MM.1S (cell line): ENCODE results near the gene DBN1.

Source experiments
- CTCF ChIP-seq: fragments of 300-600 bp; sonication (generic); IDR thresholded peaks from 2 replicates; pipeline ENCODE4 v1.5.1; 2016; ENCODE audit warnings: antibody characterized with exemption, low read length, mixed read lengths
- EZH2 ChIP-seq: fragments of 300-600 bp; sonication (generic); optimal IDR thresholded peaks from 2 replicates; pipeline ENCODE3; 2017; ENCODE audit warnings: low read depth, mild to moderate bottlenecking, antibody characterized with exemption, low read length, mixed read lengths
- EZH2phosphoT487 ChIP-seq: fragments of 300-600 bp; sonication (generic); IDR thresholded peaks from 2 replicates; pipeline ENCODE4 v1.6.1; 2018; ENCODE audit warnings: antibody characterized with exemption, low read length

- no peak for TF ChIP-seq CTCF
- no peak for TF ChIP-seq EZH2phosphoT487
- no peak for TF ChIP-seq EZH2
These were observed 46.7 kb downstream of the DBN1 start, which contains the start of gene GRK6 for GRCh38 chr5:177426566-177427210.
